ENCODE data around the gene FGF19.

GRCh38 chr11:69692422-69692821 is 11.4 kb downstream of the FGF19 start:
- TF ChIP-seq REST (IDR thresholded peaks at IDR 0.05; ENCODE audit: borderline replicate concordance) = no peak
- TF ChIP-seq CTCF (IDR thresholded peaks at IDR 0.05; ENCODE audit: poor library complexity, severe bottlenecking) = no peak
- TF ChIP-seq POLR2AphosphoS5 (IDR thresholded peaks at IDR 0.05) = no peak
